Melanocyte of skin (primary cell): Measurements from ENCODE around the gene QRICH1. TPM values are rescaled to one million over a fixed set of nuclear protein-coding genes. Genes with fewer than 3 reads are reported as not detected.

Experiments
- small RNA-seq, 2 donors: library from RNA; depleted of rRNA; stranded (forward); fragments of <200 nt; gene quantifications; one replicate each; pipeline ENCODE3, GENCODE V24; 2012
- total RNA-seq, 2 donors: library from RNA; depleted of rRNA; stranded (reverse); fragments of >200 nt; gene quantifications; 2 replicates each; pipeline ENCODE4 v1.2.3, GENCODE V29; 2012

The QRICH1 gene, protein sequence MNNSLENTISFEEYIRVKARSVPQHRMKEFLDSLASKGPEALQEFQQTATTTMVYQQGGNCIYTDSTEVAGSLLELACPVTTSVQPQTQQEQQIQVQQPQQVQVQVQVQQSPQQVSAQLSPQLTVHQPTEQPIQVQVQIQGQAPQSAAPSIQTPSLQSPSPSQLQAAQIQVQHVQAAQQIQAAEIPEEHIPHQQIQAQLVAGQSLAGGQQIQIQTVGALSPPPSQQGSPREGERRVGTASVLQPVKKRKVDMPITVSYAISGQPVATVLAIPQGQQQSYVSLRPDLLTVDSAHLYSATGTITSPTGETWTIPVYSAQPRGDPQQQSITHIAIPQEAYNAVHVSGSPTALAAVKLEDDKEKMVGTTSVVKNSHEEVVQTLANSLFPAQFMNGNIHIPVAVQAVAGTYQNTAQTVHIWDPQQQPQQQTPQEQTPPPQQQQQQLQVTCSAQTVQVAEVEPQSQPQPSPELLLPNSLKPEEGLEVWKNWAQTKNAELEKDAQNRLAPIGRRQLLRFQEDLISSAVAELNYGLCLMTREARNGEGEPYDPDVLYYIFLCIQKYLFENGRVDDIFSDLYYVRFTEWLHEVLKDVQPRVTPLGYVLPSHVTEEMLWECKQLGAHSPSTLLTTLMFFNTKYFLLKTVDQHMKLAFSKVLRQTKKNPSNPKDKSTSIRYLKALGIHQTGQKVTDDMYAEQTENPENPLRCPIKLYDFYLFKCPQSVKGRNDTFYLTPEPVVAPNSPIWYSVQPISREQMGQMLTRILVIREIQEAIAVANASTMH
- total RNA-seq = 100 to 1,000 TPM; 117 to 144 TPM

GRCh38 chr3:49093853-49094767 lies at the start of gene QRICH1:
Gene QRICH1 (minus strand): TSS chr3:49094071. CDS start chr3:49077017, 17,054 bp downstream.

DNA sequence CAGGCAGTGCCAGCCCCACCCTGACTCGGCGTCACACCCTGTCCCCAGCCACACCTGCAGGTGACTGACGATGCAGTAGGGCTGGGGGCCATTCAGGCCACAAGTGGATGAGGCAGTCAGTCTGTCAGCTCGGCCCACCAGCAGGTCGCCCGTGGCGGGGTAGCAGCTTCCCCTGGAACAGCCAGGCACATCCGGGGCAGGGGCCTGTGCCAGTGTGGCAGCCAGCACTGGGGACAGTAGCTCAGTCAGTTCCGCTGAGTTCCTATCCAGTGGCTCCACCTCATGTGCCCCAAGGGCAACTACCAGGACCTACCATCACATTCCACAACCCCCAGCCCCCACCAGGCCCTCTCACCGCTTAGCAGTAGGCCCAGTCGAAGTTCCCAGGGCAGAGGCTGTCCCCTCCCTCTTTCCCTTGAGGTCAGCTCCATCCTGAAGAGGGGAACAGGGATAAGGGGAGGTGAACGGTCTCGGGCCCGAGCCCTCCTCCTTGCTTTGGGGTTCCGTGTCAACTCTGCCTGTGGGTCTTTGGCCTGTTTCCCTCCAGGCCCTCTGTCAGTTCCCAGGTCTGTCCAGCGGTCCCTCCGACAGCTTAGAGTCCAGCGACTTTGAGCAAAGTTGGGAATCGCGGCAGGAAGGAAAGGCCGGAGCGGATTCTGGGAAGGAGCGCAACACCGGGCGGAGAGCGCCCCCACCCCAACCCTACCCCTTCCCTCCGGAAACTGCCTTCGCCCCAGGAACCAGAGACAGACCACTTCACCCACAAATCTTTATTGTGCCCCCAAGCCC lies 38.8 kb upstream of the QRICH1 start, which contains the start of gene LAMB2:
TSS of gene LAMB2 (minus strand) at position 614 of the 789 bp plus-strand sequence. CDS start at position 431, 183 bp downstream.

DNA sequence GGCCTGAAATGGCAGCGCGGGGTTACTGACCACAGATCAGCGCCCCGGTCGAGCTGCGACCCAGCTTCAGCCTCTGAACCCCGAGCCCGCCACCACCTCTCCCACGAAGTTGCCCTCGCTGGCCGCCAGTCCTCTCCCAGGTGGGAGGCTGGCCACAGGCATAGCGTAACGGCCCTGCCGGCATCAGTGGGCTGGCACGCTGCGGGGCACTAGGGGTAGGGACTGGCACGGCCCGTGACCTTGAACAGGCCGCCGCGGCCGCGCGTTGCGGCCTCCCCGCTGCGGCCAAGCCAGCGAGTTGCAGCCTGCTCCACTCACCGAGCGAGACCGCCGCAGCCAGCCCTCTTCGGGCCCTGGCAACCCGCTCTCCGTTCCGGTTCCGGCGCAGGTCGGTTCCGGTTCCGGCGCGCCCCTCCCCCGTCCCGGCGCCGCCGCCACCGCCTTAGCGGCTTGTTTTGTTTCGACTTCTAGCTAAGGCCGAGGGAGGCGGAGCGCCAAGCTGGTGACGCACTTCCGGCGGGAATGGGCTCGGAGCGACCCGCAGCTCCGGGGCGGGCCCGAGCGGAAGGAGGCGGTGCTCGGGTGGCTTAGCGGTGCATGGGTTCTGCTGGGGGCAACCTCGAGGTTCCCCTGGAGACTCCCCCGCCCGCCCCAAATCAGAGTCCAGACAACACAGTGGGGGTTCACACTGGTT lies 26.7 kb upstream of the QRICH1 start, which contains the start of gene USP19:
TSS of gene USP19 (minus strand) at position 386 of the 694 bp plus-strand sequence. CDS start 1,678 bp downstream, outside the sequence.

DNA sequence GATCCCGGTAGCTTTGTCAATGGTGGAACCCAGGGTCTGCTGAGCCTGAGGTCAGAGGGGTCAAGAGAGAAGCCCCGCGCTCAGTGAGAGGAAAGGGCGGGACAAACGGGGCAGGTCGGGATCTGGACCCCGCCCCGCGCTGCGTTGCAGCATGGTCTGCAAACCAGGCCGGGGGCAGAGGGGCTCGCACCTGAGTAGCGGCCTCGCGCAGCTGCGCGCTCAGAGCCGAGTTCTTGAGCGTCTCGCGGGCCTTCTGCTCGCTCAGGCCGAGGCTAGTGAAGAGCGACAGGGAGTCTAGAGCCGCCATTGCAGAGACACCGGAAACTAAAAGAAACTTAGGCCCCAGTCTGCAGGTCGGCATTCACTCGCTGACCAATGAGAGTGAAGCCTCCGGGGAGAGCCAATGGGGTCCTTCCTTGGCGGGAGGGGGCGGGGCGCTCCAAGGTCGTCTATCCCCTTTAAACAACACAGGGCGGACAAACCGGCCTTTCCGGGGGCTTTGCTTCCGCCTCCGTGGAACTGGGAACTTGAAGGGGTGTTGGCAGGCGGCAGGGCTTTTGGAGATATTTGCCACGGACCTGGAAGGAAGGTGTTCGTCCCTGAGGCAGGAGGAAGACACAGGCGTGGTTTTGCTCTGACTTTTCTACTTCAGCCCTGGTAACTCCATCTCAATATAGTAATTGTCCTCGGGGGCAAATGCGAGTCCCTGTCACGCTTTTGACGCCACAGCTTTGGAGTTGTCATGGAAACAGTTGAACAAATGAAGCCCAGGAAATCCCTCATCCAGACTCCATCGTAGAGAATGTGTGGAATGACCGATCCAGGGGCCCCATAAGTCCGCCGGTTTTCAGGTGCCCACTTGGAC lies 10.8 kb upstream of the QRICH1 start, which contains the start of gene QARS1:
TSS of gene QARS1 (minus strand) at position 331 of the 865 bp plus-strand sequence. CDS start at position 307, 24 bp downstream.

GRCh38 chr3:49028673-49029562 lies 65.0 kb downstream of the QRICH1 start, which contains the start of gene IMPDH2:
Gene IMPDH2 (minus strand): TSS chr3:49029398. CDS start chr3:49029350, 48 bp downstream.

DNA sequence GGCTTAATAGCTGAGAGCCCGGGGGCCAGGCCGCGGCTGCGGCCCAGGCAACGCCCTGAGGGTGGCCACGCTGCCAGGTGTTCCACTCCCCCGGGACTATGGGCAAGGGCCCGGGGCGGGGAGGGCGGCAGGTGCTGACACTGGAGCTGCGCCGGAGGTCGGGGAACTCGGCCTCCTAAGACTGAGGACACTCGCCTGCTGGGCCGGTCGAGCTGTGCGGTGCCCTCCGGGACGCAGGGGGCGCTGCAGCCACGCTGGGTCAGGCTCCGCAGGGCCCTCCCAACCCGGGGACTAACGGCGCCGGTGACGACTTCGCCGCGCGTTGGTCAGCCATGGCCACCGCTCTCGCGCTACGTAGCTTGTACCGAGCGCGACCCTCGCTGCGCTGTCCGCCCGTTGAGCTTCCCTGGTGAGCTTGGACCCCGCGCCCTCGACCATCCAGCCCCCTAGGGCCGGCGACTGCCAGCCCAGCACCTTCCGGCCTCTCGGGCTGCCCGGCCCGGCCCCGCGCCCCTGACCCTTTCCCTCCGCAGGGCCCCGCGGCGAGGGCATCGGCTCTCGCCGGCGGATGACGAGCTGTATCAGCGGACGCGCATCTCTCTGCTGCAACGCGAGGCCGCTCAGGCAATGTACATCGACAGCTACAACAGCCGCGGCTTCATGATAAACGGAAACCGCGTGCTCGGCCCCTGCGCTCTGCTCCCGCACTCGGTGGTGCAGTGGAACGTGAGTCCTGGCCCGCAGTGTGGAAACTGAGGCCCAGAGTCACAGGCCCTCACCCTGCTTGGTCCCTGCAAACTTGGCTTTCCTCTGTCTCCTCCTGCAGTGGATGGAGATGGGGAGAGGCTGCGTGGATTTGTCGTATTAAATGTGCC lies 71.8 kb downstream of the QRICH1 start, which contains the start of gene NDUFAF3:
TSS of gene NDUFAF3 (plus strand) at position 309 of the 875 bp plus-strand sequence. CDS start at position 333, 24 bp downstream.

DNA sequence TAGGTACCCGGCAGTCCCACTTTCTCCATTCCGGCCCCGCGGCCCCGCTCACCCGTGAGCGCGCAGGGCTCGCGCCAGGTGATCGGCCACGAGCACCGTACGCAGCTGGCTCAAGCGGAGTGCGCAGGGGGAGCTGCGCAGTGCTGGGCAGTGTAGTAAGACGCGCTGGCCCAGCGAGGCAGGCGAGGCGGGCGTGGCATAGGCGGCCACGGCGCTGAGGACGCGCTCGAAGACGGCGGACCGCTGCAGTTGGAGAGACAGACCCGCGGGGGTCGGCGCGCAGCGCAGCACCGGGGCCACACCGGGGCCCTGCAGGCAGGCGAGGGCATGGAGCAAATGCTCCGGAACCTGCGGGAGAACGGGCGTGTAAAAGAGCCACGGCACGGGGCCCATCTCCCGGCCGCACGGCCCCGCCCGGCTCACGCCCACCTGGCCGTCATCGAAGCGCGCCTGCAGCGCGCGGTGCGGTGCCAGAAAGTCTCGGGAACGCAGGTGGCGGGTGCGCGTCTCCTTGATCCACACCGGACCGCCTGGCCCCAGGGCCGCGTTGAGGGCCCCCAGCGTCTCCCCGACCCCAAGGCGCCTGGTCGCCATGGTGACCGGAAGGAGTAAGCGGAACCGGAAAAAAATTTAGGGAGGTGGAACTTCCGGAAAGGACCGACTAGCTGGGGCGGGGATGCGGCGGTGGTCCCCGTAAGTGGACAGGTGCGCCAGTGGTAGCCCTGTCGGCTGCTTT lies 75.7 kb downstream of the QRICH1 start, which contains the start of gene DALRD3:
TSS of gene DALRD3 (minus strand) at position 610 of the 736 bp plus-strand sequence. CDS start at position 594, 16 bp downstream.

DNA sequence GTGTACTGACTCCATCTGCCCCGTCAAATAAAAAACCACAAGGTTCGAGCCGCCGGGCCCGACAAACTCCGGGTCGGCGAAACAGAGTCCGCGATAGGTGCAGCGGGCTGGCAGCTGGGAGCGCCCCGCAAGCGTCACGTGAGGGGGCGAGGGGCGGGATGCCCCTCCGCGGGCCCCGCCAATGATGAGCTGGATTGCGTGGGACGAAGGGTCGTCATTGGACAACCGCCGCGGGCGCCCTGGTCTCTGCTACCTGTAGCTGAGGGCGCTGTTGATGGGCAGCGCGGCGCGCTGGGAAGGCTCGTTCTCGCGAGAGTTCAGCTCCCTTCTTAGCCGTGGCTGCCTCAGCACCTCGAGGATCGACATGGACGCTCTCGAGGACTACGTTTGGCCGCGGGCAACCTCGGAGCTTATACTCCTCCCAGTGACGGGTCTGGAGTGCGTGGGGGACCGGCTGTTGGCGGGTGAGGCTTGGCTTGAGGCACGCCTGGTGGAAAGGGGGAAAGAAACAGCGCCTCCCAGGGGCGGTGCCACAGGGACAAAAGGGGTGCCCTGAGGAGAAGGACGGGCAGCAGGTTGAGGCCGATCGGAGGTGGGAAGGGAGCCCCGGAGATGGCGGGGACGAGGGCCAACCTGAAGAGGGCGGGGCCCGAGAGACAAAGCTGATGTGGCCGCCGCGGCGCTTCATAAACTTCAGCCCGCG lies 86.7 kb downstream of the QRICH1 start, which contains the start of gene WDR6:
TSS of gene WDR6 (plus strand) at position 324 of the 703 bp plus-strand sequence. CDS start at position 365, 41 bp downstream.

DNA sequence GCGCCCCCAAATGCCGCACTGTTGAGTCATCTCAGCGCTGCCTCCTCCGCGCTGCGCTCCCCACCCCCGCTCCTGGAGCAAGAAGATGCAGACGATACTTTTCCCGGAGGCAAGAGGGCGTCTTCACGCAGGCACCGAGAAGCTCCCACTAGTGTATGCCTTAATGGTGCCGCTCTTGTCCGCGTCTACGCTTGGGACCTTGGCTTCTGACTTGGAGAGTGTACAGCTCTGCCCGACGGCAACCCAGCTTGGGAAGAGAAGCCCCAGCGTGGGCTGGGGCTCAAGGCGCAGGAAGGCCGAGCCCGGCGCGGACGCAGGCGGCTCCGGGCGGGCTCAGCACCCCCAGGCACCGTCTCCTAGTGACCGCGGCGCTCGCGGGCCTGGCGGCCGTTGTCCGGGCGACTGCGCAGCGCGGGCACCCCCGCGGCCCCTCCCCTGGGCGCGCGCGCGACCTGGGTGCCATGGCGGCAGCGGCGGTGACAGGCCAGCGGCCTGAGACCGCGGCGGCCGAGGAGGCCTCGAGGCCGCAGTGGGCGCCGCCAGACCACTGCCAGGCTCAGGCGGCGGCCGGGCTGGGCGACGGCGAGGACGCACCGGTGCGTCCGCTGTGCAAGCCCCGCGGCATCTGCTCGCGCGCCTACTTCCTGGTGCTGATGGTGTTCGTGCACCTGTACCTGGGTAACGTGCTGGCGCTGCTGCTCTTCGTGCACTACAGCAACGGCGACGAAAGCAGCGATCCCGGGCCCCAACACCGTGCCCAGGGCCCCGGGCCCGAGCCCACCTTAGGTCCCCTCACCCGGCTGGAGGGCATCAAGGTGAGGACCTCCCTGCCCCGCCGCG lies 103.9 kb downstream of the QRICH1 start, which contains the start of gene P4HTM:
TSS of gene P4HTM (plus strand) at position 446 of the 840 bp plus-strand sequence. CDS start at position 462, 16 bp downstream.

Small RNAs within 50 kb of the gene (small RNA-seq; reads per million reads assigned to genes)
- gene MIR191 = 44,792 to 45,803 reads per million in 2 donors
- 2,748 to 3,218 reads per million in 2 donors for gene MIR425
- gene RN7SL182P = 0 reads per million in 2 donors

Other genes with a start within 250 kb of the QRICH1 start
- 10 to 100 TPM; 31.0 to 36.6 TPM for gene PRKAR2A, start 246.2 kb downstream of the QRICH1 start, total RNA-seq
- 10 to 100 TPM in 1 of 2 donors, 1 to 10 TPM in 1; 9.6 to 16.0 TPM for gene SLC25A20, start 195.2 kb downstream of the QRICH1 start, total RNA-seq
- 10 to 100 TPM; 62.3 to 77.6 TPM for gene ARIH2, start 175.2 kb downstream of the QRICH1 start, total RNA-seq
- 10 to 100 TPM in 1 of 2 donors, 1 to 10 TPM in 1; 6.3 to 14.8 TPM for gene P4HTM, start 103.8 kb downstream of the QRICH1 start, total RNA-seq
- gene WDR6, start 86.7 kb downstream of the QRICH1 start, total RNA-seq = 10 to 100 TPM; 52.0 to 52.9 TPM
- gene DALRD3, start 75.5 kb downstream of the QRICH1 start, total RNA-seq = 10 to 100 TPM; 39.6 to 41.3 TPM
- gene NDUFAF3, start 72.0 kb downstream of the QRICH1 start, total RNA-seq = 10 to 100 TPM; 60.2 to 62.9 TPM
- 100 to 1,000 TPM; 159 to 250 TPM for gene IMPDH2, start 64.7 kb downstream of the QRICH1 start, total RNA-seq
- gene QARS1, start 10.7 kb upstream of the QRICH1 start, total RNA-seq = 100 to 1,000 TPM; 192 to 261 TPM
- 10 to 100 TPM; 44.4 to 47.3 TPM for gene USP19, start 26.8 kb upstream of the QRICH1 start, total RNA-seq
- 100 to 1,000 TPM; 162 to 180 TPM for gene LAMB2, start 39.0 kb upstream of the QRICH1 start, total RNA-seq
- gene CCDC71, start 72.3 kb upstream of the QRICH1 start, total RNA-seq = 10 to 100 TPM; 25.1 to 27.3 TPM
- 10 to 100 TPM; 12.7 to 23.3 TPM for gene KLHDC8B, start 77.5 kb upstream of the QRICH1 start, total RNA-seq
- 1 to 10 TPM; 2.3 to 2.4 TPM for gene C3orf62, start 183.2 kb upstream of the QRICH1 start, total RNA-seq
- 10 to 100 TPM; 13.8 to 16.3 TPM for gene USP4, start 246.0 kb upstream of the QRICH1 start, total RNA-seq